Prostate gland (tissue), 2 donors: ENCODE results near the gene OTUD7B.

Experiments used
- CTCF ChIP-seq, 4 experiments: fragments of 200-600 bp in 2 of 4; fragments of 450-650 bp in 2 of 4; sonication (generic) in 2 of 4; IDR thresholded peaks; 1 replicate in 3 of 4; 2 replicates in 1 of 4; pipeline ENCODE4 v1.5.1; 2016 to 2019; ENCODE audit warnings: antibody characterized with exemption in 4 of 4, mild to moderate bottlenecking in 2 of 4, moderate library complexity in 2 of 4
- POLR2A ChIP-seq: fragments of 450-650 bp; IDR thresholded peaks from one replicate; pipeline ENCODE4 v1.6.1; 2016; ENCODE audit warnings: antibody characterized with exemption, mild to moderate bottlenecking
- POLR2AphosphoS5 ChIP-seq: sonication (generic); formaldehyde crosslinking; IDR thresholded peaks from one replicate; pipeline ENCODE4 v1.6.1; 2017; ENCODE audit warnings: antibody characterized with exemption

GRCh38 chr1:150009604-150010392, 728 bp downstream of the OTUD7B start:
- TF ChIP-seq CTCF (IDR thresholded peaks at IDR 0.05) (no peak), POLR2A (no peak), POLR2AphosphoS5 (peak; percentile 44)
